Upper lobe of left lung (tissue), 6 donors: Measurements from ENCODE around the gene ITGA1. TPM values are rescaled to one million over a fixed set of nuclear protein-coding genes. Genes with fewer than 3 reads are reported as not detected.

Source experiments
- ATAC-seq, 2 donors: fragments of 200-7000 bp; cut with Tn5 transposase; one replicate each; pipeline ENCODE4 v1.9.1; 2022; ENCODE audit warnings: mild to moderate bottlenecking in 2 of 2, moderate library complexity in 2 of 2; ENCODE audit not compliant: low FRiP score in 2 of 2
- DNase-seq, 2 donors: peaks; one replicate each; pipeline ENCODE4 v3.0.0-alpha.2; 2019 to 2020
- H3K27ac ChIP-seq, 4 donors: fragments of 200-600 bp; sonication (generic); one replicate each; pipeline ENCODE4 v1.5.1; 2016 to 2019
- H3K27me3 ChIP-seq, 4 donors: fragments of 200-600 bp; sonication (generic); one replicate each; pipeline ENCODE4 v1.5.1; 2017 to 2019
- H3K36me3 ChIP-seq, 4 donors: fragments of 200-600 bp; sonication (generic); one replicate each; pipeline ENCODE4 v1.5.1; 2016 to 2019
- H3K4me1 ChIP-seq, 4 donors: fragments of 200-600 bp; sonication (generic); one replicate each; pipeline ENCODE4 v1.5.1; 2018 to 2019
- H3K4me3 ChIP-seq, 4 donors: fragments of 200-600 bp; sonication (generic); one replicate each; pipeline ENCODE4 v1.5.1; 2017 to 2019; ENCODE audit warnings: mild to moderate bottlenecking in 2 of 4, moderate library complexity in 1 of 4
- H3K9me3 ChIP-seq, 4 donors: fragments of 200-600 bp; sonication (generic); one replicate each; pipeline ENCODE4 v1.5.1; 2018 to 2019
- EP300 ChIP-seq, 4 donors: sonication (generic); formaldehyde crosslinking; IDR thresholded peaks; one replicate each; pipeline ENCODE4 v1.5.1; 2017; ENCODE audit warnings: antibody characterized with exemption in 4 of 4, control low read depth in 2 of 4
- POLR2A ChIP-seq, 4 donors: fragments of 450-650 bp; IDR thresholded peaks; one replicate each; pipeline ENCODE4 v1.5.1; 2016 to 2017; ENCODE audit warnings: antibody characterized with exemption in 4 of 4, mild to moderate bottlenecking in 2 of 4
- POLR2AphosphoS5 ChIP-seq, 2 donors: sonication (generic); formaldehyde crosslinking; IDR thresholded peaks; one replicate each; pipeline ENCODE4 v1.5.1; 2017; ENCODE audit warnings: antibody characterized with exemption in 2 of 2
- WGBS, 2 donors: methylation state at CpG; one replicate each; pipeline ENCODE4 v1.1.5; 2017 to 2018; 5-methylcytosine and 5-hydroxymethylcytosine counted together
- total RNA-seq, 6 donors: library from RNA; depleted of rRNA in 4 of 6; stranded (reverse); fragments of >200 nt in 4 of 6; gene quantifications; one replicate each; pipeline versions ENCODE4 v1.1.0 to v1.2.1, GENCODE V29; 2016 to 2021
- TF ChIP-seq, protein P1 (sequence below), 6 experiments: fragments of 450-650 bp in 4 of 6; fragments of 200-600 bp in 2 of 6; sonication (generic) in 2 of 6; IDR thresholded peaks; one replicate each; pipeline ENCODE4 v1.5.1; 2016 to 2019; ENCODE audit warnings: antibody characterized with exemption in 6 of 6
- donor health status: DM: no; HTN: no; CAD: no; lungs with moderate emphysema.
- donor health status: DM: no; HTN: yes; CAD: no; lungs with severe emphysema.

ITGA1 gene
- total RNA-seq, 6 donors from 2014 or later, result 19.9 to 134 (median 60.8) TPM

DNA sequence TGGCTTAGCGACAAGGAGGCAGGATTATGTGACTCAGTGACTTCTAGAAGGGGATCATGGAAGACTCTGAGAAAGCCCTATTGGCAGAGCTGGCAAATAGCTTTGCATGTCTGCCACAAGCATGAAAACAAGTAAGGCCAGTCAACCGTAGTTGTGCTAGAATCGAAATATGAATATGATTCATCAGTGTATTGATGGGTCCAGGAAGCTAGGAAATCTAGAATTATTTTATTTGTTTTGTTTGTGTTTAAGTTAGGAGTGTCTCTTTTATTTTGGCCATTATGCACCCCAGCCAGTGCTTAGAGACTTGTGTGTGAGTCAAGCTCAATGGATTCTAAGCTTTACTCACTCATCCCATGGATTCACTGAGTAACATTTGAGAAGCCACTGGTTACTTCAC is 197.6 kb downstream of the ITGA1 start:
- DNase-seq (no peak), ATAC-seq (no peak)
- H3K4me3 ChIP-seq, result no peak overlapping the region
- peaks cover 10 to 24% (median 12%) of the 10 kb centered on the region in 4 donors for H3K4me1 ChIP-seq
- H3K9me3 ChIP-seq, result no peaks in the 10 kb centered on the region
- no peak overlapping the region for H3K27ac ChIP-seq
- no peak for TF ChIP-seq EP300 (IDR thresholded peaks at IDR 0.05)
- no peak for TF ChIP-seq POLR2A (IDR thresholded peaks at IDR 0.05)
- TF ChIP-seq, protein P1, sequence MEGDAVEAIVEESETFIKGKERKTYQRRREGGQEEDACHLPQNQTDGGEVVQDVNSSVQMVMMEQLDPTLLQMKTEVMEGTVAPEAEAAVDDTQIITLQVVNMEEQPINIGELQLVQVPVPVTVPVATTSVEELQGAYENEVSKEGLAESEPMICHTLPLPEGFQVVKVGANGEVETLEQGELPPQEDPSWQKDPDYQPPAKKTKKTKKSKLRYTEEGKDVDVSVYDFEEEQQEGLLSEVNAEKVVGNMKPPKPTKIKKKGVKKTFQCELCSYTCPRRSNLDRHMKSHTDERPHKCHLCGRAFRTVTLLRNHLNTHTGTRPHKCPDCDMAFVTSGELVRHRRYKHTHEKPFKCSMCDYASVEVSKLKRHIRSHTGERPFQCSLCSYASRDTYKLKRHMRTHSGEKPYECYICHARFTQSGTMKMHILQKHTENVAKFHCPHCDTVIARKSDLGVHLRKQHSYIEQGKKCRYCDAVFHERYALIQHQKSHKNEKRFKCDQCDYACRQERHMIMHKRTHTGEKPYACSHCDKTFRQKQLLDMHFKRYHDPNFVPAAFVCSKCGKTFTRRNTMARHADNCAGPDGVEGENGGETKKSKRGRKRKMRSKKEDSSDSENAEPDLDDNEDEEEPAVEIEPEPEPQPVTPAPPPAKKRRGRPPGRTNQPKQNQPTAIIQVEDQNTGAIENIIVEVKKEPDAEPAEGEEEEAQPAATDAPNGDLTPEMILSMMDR (IDR thresholded peaks at IDR 0.05), result no peak
- TF ChIP-seq POLR2AphosphoS5 (IDR thresholded peaks at IDR 0.05), result no peak
- WGBS, 2 donors, result 87 to 93% methylated on average over 3 of the region's 3 CpGs
- no peaks in the 10 kb centered on the region for H3K36me3 ChIP-seq
- peaks cover 0 to 2% (median 0%) of the 10 kb centered on the region in 4 donors for H3K27me3 ChIP-seq

DNA sequence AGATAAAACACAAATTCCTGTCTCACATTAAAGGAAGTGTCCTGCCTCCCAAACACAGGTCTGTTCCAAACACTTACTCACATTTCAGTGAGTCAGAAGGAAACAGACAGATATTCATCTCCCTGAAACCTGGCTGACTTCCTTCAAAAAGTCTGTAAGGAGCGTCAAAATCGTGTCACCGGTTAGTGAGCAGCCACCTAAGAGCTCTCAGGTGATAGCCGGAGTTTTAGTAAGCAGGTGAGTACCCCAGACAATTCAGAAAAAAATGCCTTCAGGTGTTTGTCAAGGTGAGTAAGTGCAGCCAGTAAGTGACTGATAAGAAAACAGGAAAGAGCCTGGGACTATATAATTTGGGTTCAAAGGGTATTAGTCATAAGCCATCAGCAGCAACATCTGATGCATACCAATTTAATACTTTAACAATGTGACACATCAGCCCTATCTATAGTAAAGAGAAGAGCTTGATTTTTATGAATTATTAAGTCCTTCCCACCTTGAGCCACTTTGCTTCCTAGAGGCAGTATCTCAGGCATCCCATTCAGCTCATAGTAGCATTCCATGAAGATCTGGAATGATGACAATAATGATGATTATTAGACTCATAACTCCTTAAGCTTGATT is 200.1 kb downstream of the ITGA1 start:
- TF ChIP-seq POLR2AphosphoS5 (IDR thresholded peaks at IDR 0.05), result peak in 1 of 2 donors; percentile 9
- TF ChIP-seq EP300 (IDR thresholded peaks at IDR 0.05), result no peak
- TF ChIP-seq, protein P1 (IDR thresholded peaks at IDR 0.05), result no peak
- Histone ChIP-seq H3K27me3 (peaks cover 0 to 2% (median 0%) of the 10 kb centered on the region in 4 donors), H3K27ac (peak overlapping the region; percentile 43 to 82 (median 66)), H3K4me3 (no peak overlapping the region), H3K9me3 (no peaks in the 10 kb centered on the region), H3K4me1 (peaks cover 12 to 26% (median 13%) of the 10 kb centered on the region in 4 donors), H3K36me3 (no peaks in the 10 kb centered on the region)
- DNase-seq (no peak), ATAC-seq (no peak)
- WGBS, 2 donors, result 35 to 62% methylated on average over 4 of the region's 4 CpGs

DNA sequence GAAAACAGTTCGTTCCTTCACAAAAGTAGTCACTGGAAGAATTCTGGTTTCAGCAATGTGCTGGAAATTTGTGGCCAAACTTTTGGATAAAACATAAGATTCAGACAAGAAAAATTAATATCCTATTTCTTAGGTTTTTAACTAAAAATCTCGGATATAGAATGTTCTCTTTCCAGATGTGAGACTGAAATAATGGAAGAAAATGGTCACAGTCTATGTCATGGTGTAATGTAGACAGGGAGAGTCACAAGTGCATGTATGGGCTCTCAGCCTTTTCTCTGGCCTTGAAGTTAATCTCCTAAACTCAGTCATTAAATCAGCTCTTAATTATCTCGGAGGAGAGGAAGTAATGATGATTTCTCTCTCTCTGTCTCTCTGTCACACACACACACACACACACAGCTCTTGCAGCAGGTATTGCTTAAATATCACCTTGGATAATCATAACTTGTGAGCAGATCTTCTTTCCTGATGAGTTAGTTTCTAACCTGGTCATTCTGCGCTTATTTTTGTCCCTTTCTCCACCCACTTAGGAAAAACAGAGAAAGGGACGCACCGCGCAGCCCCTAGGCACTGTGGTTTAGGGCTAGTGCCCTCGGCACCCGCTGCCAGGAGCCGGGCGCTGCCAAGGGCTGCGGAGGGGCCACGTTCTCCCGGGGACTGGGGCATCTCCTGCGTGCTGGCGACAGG is 200.8 kb downstream of the ITGA1 start:
- peak in 1 of 2 donors; percentile 48 for ATAC-seq
- WGBS, 2 donors, result 6 to 12% methylated on average over 15 to 16 of the region's 16 CpGs
- H3K9me3 ChIP-seq, result no peaks in the 10 kb centered on the region
- peaks cover 0 to 2% (median 0%) of the 10 kb centered on the region in 4 donors for H3K27me3 ChIP-seq
- peak overlapping the region; percentile 63 to 79 (median 66) for H3K4me3 ChIP-seq
- H3K36me3 ChIP-seq, result no peaks in the 10 kb centered on the region
- H3K4me1 ChIP-seq, result peaks cover 12 to 26% (median 13%) of the 10 kb centered on the region in 4 donors
- no peak for DNase-seq
- H3K27ac ChIP-seq, result peak overlapping the region; percentile 43 to 82 (median 66)
- TF ChIP-seq EP300 (IDR thresholded peaks at IDR 0.05) (no peak), POLR2AphosphoS5 (IDR thresholded peaks at IDR 0.05) (no peak)
- TF ChIP-seq, protein P1 (IDR thresholded peaks at IDR 0.05), result peak in 1 of 6 experiments; percentile 0

DNA sequence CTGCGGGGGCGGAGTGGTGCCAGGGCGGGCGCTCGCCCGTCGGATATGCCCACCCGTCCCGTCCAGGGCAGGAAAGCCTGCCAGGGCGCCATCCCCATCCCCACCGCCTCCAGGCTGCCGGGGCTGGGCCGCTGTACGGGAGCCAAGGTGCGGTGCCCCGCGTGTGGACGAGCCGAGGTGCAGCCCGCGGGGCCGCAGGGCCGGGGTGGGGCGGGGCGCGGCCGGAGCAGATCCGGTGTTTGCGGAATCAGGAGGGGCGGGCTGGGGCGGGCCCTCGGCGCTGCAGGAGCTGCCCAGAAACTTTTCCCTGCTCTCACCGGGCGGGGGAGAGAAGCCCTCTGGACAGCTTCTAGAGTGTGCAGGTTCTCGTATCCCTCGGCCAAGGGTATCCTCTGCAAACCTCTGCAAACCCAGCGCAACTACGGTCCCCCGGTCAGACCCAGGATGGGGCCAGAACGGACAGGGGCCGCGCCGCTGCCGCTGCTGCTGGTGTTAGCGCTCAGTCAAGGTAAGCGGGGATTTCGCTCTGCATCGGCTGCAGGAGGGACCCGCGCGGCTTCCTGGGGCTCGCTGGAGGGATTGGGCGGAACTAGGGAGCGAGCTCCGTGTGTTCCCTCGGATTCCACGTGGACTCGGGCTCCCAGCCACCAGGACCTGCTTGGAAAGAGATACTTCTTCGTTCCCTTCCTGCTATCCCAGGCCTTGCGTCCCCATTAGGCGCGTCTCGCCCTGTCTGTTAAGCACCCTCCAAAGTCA is 201.5 kb downstream of the ITGA1 start, which contains the start of gene ITGA2:
Gene ITGA2 (plus strand): TSS at position 328 of the 756 bp plus-strand sequence. CDS start 117 bp downstream, at position 445.
- no peaks in the 10 kb centered on the region for H3K36me3 ChIP-seq
- peaks cover 0 to 2% (median 0%) of the 10 kb centered on the region in 4 donors for H3K27me3 ChIP-seq
- WGBS, 2 donors, result 0% methylated on average over 52 of the region's 64 CpGs; no CpG with 5 or more reads in 1 of the 2 donors
- peak within 1 kb of the TSS; percentile 43 to 82 (median 66) for H3K27ac ChIP-seq
- DNase-seq, result peak; percentile 54 to 92
- peak within 1 kb of the TSS; percentile 63 to 79 (median 66) for H3K4me3 ChIP-seq
- H3K9me3 ChIP-seq, result no peaks in the 10 kb centered on the region
- peaks cover 12 to 26% (median 13%) of the 10 kb centered on the region in 4 donors for H3K4me1 ChIP-seq
- TF ChIP-seq POLR2A (IDR thresholded peaks at IDR 0.05), result peak in 1 of 4 donors; percentile 34
- TF ChIP-seq POLR2AphosphoS5 (IDR thresholded peaks at IDR 0.05), result no peak
- TF ChIP-seq, protein P1 (IDR thresholded peaks at IDR 0.05), result peak in 2 of 6 experiments; percentile 4 to 23
- ATAC-seq, result peak; percentile 79 to 82
